Pulmonary artery endothelial cell (primary cell): ENCODE data around the gene FRS2. TPM values are rescaled to one million over a fixed set of nuclear protein-coding genes. Genes with fewer than 3 reads are reported as not detected.

Experiments
- DNase-seq: peaks from one replicate; pipeline ENCODE4 v3.0.0-alpha.2; 2011; ENCODE audit warnings: low read depth, low spot score
- total RNA-seq: library from RNA; depleted of rRNA; stranded (reverse); fragments of >200 nt; gene quantifications from 2 replicates; pipeline ENCODE4 v1.2.3, GENCODE V29; 2014

The FRS2 gene
- total RNA-seq, 1 donor from 2014 or later, result 17.9 TPM

- DNase-seq, result no peak
These were observed 31.1 kb downstream of the FRS2 start for GRCh38 chr12:69501154-69501895.

GRCh38 chr12:69502345-69503081, 32.3 kb downstream of the FRS2 start:
- no peak for DNase-seq

GRCh38 chr12:69508091-69508490, 37.9 kb downstream of the FRS2 start:
- DNase-seq, result no peak

- no peak for DNase-seq
These were observed 38.4 kb downstream of the FRS2 start for GRCh38 chr12:69508621-69509020.

- no peak for DNase-seq
These were observed 39.1 kb downstream of the FRS2 start for GRCh38 chr12:69509308-69509736.

- DNase-seq, result no peak
These were observed 40.0 kb downstream of the FRS2 start for GRCh38 chr12:69509904-69510827.

GRCh38 chr12:69511016-69511415, 40.8 kb downstream of the FRS2 start:
- no peak for DNase-seq

- DNase-seq, result no peak
These were observed 41.5 kb downstream of the FRS2 start for GRCh38 chr12:69511469-69512267.

GRCh38 chr12:69512820-69513219, 42.6 kb downstream of the FRS2 start:
- DNase-seq, result no peak

GRCh38 chr12:69513297-69513696, 43.1 kb downstream of the FRS2 start:
- no peak for DNase-seq

- DNase-seq, result no peak
These were observed 43.9 kb downstream of the FRS2 start for GRCh38 chr12:69514111-69514510.

GRCh38 chr12:69514845-69515244, 44.7 kb downstream of the FRS2 start:
- no peak for DNase-seq

- DNase-seq, result no peak
These were observed 45.3 kb downstream of the FRS2 start for GRCh38 chr12:69515394-69515930.

- DNase-seq, result no peak
These were observed 46.8 kb downstream of the FRS2 start for GRCh38 chr12:69516950-69517349.

GRCh38 chr12:69517406-69517805, 47.2 kb downstream of the FRS2 start:
- DNase-seq, result no peak

- no peak for DNase-seq
These were observed 49.7 kb downstream of the FRS2 start for GRCh38 chr12:69519871-69520270.

GRCh38 chr12:69523433-69524330, 53.5 kb downstream of the FRS2 start:
- no peak for DNase-seq

GRCh38 chr12:69524331-69524630, 54.1 kb downstream of the FRS2 start:
- no peak for DNase-seq

GRCh38 chr12:69524755-69525469, 54.7 kb downstream of the FRS2 start:
- DNase-seq, result no peak
